NCI-H1417 (cell line): ENCODE results near the gene ZCCHC2.

ENCODE experiments used
- DNase-seq, 3 experiments: peaks; one replicate each; lab custom pipeline; 2025; lab: John Stamatoyannopoulos, UW

The ZCCHC2 gene

DNA sequence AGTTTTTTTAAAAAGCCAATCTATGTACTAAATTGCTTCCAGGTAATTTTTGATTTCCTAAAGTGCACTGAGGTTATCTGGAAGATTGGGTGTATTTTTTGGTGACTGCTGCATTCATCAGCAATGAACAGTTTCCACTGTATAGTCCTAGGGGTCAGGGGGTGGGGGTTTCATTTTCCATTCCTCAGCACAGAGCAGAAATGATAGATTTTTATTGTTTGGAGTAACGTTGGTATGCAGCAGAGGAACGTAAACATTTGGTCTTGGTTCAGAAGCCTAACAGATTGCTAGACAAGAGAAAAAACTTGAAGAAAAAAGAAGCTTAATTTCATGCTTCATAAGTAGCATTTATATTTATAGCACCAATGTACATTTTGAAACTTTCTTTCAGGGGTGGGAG is 54.9 kb downstream of the ZCCHC2 start:
- DNase-seq = no peak

DNA sequence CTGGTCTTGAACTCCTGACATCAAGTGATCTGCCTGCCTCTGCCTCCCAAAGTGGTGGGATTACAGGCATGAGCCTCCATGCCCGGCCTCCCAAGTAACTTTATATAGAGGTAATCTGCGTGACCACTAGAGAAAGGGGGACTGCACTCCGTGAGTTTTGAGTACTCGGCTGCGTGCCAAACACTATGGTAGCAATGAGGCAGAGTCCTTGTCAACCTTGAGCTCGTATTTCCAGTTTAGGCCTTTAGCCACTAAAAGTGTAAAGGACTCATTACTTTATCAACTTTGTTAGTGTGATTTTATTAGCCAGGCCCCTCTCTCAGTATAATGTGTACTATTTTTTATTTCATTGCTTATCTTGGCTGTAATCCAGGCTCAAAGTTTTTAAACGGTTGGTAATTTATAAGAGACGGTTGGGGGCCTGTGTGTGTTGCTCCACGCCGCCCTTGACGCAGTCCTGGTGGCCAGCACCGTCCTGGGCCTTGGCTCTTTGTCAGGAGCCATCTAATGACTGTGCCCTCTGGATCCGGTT is 56.2 kb downstream of the ZCCHC2 start:
- no peak for DNase-seq

DNA sequence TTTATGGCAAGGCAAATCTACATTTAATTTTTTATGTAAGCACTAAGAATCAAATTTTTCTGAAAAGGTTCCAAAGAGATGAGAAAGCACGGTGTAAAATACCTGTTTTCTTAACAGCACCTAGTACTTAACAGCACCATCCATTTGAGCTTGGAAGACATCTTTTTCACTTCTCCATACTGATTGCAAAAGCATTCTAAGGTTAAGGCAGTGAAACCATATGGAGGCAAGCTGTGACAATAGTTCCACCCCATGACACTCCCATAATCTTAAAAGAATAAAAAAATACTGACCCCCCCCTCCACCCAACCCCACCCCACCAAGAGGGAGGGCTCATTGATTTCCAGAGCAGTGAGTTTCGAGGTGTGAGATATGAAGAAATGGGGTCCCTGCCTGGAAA is 60.6 kb downstream of the ZCCHC2 start:
- no peak for DNase-seq

DNA sequence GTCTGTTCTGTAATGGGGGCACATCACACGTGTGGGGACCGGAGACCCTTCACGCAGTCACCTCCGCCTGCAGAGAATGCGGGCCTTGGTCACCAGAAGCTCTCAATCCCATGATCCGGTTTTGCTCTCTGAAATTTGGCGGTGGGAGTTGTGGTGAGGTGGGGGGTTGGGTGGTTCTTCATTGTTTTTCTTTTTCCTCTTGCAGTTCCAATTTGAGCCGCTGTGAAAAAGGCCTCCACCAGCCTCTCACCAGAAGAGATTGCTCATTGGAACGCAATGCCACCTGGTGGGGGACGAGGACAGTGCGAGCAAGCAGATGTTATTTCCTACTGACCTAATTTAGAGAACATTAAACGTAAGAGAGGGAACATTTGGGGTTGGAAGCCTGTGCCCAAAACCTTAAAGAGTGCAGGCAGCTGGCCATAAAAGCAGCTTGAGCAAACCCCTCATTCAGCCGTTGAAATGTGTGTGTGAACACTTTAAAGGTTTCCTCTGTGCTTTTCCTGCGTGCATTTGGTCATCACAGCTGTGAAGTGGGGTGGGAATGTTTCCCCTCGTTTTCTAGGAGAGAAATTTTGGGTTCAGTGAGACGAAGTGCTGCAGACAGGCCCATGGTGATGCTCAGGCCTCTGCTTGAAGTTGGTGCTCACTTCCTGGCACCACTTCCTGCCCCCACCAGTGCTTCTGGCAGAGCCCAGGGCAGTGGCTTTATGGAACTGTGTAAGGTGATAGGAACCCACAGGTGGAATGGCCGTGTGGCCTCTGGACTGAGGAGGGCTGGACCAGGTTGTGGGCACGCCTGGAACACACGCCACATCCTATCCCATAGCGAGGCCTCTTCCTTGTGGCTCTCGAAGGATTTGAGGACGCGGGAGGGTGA is 61.7 kb downstream of the ZCCHC2 start:
- peak; percentile 77 to 96 (median 91) for DNase-seq

DNA sequence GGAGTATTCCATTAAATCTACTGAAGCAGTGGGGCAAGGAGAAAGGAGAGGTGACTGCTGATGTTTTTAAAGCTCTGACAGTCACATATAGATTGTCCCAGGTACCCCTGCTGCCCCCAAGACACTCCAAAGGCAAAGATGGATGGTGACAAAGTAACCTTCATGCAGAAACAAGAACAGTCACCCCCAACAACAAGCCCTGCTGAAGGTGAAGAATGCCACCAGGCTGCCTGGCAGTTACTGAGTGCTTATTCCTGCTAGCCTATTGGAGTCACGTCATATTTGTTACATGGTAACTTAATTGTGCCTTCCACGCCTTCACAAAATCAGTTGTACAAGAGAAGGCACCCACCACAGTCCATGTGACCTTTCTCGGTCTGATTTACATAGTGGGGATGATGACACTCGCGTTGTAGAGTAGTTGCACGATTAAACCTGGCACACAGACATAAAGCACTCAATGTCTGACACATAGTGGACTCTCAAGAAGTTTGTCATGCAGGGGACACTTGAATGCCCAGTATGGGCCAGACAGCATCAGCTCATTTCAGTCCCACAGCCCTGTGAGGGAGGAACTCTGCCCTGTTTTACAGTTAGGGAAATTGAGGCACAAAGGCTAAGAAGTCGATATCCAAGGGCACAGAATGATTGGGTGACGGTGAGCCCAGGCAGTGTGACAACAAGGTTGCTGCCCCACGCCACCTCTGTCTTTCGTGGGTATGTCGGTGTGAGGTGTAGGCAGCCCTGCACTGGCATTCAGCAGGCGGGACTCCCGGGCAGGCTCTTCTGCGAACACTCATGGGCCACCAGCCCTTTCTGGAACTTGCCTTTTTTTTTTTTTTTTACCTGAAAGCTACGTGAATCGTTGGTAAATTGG is 62.7 kb downstream of the ZCCHC2 start:
- no peak for DNase-seq

DNA sequence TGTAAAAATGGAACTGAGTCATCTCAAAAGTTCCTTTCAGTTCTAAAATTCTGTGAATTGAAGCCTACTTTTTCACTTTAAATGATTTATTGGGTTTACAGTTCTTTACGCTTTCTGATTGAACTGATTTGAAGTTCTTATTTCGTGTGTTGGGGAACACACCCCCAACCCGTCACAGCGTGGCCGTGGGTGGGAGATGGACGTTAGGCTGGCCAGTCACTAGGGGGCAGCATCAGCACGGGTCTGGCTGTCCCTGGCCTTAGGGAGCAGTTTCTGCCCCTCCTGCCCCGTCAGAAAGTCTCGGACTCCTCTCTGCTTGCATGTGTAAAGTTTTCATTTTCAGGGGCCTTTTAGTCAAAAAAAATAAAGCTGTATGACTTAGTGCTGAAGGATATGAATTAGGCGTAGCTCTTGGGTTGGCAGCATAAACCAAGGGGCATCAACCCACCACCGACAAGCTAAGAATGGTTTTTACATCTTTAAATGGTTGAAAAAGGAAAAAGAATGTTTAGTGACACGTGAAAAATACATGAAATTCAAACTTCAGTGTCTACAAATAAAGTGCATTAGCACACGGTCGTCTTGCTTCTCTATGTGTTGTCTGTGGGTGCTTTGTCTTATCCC is 63.4 kb downstream of the ZCCHC2 start:
- peak; percentile 37 to 85 (median 63) for DNase-seq

DNA sequence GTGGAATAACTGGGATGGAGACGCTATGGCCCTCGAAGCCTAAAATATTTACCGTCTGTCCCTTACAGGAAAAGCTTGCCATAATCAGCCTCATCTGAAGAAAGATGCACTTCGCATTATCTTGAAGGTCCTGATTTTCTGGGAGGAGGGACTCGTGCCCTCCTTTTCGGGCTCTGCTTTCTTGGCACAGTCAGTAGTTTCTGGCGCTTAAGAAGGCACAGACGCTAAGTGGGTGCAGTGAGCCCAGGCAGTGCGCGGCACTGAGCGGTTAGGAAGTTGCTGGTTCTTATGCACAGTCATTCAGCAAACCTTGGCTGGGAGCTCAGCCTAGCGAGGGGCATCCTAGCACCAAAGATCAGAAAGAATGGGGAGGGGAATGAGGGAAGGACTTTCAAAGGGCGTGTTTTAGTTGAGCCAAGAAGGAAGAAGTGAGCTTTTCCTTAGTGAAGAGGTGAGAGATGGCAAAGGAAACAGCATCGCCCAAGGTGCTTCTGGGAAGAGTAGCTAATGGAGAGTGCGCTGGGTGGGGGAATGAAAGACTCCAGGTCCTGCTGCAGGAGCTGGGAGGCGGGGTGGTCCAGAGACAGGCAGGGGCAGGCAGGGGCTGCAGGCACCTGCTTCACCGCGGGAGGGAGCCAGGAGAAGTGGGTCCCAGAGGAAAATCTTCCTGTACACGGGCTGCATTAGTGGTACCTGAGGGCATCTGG is 64.1 kb downstream of the ZCCHC2 start:
- DNase-seq = peak in 1 of 3 experiments; percentile 52

DNA sequence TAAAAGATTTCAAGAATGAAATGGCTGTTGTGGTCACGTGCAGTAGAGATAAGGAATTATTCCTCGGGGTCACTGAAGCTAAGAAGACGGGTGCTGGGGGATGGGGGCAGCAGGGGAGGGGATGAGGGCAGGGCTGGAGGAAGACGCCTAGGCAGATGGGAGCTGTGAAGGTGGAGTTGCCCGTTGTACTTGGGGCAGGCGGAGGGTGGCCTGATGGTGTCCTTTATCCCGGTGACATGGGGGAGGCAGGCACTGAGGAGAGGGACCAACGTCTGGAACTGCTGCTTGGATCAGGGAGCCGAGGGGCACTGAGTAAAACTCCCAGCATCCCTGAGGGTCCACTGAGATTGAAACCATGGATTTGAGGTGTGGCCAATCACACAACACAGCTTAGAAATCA is 64.9 kb downstream of the ZCCHC2 start:
- no peak for DNase-seq

DNA sequence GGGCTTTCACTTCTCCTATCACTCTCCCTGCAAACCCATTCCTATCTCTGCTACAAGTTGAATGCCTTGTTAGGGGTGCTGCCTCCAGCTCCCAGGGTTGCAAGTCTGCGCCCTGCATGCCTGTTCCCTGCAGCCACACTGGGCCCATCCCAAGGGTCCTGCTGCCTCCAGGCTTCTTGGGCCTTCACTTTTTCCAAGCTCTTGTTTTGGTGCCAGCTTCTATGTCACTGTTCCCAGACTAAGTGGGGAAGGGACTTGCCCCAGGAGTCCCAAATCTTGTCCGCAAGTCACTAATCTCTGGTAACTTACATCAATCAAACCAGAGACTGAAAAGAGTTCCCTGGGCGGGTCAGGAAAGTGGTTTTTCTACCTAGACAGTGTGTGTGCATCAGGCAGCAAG is 65.4 kb downstream of the ZCCHC2 start:
- DNase-seq = no peak

DNA sequence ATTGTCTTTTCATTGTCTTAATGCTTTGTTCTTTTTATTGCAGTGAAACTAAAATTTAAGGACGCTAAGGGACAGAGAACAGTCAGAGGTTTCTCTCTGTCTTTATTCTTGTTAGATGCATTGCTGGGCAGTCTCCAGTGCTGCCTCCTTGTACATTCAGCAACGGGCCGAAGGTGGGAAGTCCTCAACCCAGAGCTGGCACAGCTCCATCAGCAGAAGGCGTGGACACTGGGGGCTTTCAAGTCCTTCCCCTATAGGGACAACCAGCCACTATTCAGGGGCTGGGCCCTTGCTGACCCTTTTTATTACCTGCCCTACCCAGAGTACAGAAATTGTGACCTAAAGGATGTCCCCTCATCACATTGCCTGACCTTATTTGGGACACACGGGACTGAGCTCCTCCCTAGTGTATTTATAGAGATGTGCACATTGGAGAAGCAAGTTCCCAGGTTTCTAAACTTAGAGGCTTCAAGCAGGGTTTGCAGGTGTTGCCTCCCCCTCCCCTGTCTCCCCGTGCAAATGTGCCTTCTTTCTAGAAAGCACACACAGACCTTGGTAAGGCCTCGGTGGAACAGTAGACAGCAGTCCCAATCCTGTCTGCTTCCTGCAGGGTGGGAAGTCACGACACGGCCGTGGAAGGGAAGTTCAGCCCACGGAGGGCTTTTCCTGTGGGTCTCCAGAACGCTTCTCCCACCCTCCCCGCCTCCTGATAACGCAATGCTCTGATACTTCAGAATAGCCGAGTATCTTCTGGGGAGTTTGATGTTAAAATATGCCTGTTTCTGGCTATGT is 68.2 kb downstream of the ZCCHC2 start:
- no peak for DNase-seq

DNA sequence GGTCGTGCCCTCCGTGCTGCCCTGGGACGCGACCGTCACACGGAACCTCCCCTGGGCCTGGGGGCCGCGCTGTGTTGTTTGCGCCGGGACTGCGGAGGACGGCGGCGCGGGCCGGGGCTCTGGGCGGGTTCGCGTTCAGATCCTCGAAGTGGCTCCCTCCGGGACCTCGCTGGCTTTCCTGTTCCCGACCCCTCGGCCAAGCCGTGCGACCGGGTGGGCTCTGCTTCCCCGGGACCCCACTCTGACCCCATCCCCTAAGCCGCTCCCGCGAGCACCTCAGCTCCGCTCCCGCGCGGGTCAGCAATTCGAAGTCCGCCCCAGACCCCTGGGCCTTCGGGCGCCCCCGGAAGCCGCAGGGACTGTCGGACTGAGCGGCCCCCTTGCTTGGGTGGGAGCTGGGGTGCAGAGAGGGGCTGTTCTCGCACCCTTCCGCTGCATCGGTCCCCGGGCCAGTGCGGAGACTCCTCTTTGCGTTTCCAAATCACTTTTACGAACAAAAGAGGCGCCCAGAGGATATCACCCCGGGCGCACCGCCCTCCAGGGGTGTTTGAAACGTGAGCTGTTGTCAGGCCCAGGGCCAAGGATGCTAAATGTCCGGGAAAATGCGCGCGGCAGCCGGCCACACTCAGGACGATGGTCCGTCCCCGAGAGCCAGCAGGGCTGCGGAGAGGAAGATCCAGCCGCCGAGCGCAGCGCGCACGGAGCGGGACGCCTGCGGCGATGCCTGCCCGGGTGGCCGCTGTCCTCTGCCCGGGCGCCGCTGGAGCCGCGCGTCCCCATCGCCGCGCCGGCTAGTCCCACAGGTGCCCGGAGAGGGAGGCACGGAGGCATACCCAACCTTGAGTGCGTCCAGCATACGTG is 73.5 kb downstream of the ZCCHC2 start:
- DNase-seq = peak in 2 of 3 experiments; percentile 36 to 43

DNA sequence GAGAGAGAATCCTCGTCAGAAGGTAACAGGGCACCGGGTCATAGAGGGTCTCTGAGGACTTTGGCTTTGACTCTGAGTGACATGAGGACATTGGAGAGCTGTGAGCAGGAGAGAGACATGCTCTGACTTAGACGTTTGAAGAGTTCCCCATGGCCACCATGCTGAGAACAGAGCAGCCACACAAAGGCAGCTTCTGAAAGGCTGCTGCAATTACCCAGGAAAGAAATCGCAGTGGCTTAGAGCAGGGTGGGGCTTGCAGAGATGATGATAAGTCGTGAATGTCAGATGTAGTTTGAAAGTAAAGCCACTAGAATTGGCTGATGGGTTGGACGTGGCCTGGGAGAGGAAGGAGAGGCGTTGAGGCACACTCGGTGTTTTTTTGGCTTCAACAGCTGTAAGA is 79.0 kb downstream of the ZCCHC2 start:
- DNase-seq = no peak

DNA sequence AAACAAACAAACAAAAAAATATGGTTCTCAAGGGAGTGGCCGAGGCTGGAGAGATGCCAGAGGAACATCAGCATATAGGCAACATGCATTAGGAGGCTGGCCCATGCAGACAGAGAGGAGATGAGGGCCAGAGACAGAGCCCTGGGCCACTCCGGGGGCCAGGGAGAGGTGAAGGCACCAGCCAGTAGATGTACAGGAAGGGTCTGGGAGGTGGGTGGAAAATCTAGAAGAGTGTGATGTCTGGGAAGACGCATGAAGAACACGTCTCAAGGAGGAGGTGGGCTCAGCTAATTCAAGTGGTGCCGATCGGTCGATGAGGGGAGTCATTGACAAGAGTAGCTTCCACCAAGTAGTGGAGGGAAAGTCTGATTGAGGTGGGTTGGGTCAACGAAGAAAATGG is 79.9 kb downstream of the ZCCHC2 start:
- DNase-seq = no peak

DNA sequence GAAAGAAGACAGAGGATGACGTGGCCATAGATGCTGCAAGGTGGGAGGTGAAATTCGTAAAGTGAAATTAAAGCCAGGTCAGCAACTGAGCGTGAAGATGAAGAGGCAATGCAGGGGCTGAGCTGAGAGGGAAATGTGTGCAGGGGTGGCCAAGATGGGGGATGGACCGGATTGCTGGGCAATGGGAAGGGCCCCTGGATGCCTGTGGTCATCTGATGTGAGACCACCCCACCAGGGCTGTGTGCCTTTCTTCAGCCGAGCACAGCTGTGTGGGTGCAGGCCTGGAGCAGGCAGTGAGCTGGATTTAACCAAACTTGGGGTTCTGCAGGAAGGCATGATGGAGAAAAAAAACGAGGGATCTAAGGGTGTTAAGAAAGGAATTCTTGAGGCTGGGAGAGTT is 80.4 kb downstream of the ZCCHC2 start:
- DNase-seq = no peak

DNA sequence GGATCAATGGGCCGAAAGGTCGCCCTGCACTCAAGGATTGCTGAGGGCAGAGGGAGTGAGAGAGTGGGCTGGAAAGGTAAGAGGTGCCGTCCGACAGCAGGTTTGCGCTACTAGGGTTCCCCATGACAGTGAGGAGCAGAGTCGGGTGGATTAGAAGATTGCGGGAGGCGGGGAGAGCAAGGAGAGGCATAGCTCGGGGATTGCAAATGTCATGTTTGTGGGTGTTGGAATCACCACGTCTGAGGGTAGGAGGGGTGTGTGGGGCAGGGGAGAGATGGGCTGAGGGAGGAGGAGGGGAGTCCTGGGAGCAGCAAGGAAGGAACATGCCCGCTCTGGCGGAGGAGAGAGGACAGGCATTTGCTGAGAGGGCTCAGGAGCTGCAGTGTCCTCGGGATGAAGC is 81.2 kb downstream of the ZCCHC2 start:
- DNase-seq = no peak

DNA sequence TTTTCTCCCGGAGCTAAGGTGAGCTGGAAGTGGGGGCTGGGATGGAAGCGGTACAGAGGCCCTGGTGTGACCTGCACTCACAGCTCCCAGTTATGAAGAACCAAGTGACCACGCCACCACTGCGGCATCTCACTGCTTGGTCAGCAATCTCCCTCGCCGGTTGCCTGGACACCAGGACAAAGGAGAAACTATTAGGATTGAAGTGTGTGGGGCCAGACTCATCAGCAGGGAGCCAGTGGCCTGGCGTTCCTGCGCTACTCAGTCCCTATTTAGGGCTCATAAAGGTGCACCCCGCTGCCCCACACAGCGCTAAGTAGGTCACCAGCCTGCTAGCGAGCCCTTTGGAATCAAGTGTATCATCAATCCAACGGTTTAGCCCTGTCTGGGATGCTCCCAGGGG is 82.9 kb downstream of the ZCCHC2 start:
- peak in 1 of 3 experiments; percentile 47 for DNase-seq

DNA sequence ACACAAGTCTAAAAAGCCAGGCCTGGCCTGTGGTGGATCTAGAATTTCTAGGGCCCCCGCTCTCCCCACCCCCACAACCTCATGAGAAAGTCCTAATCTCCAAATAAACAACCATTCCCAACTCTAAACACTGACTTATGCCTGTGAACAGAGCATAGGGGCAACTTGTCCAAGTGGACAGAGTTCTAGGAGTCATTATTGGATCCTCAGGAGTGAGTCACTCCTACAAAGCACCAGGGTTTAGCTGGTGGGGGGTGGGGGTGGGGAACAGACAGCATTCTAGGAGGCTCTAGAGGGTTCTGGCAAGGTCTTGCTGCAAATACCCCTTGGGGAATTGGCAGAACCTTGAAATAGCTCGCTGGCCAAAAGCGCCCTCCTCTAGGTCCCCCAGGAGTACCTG is 83.3 kb downstream of the ZCCHC2 start:
- DNase-seq = no peak

DNA sequence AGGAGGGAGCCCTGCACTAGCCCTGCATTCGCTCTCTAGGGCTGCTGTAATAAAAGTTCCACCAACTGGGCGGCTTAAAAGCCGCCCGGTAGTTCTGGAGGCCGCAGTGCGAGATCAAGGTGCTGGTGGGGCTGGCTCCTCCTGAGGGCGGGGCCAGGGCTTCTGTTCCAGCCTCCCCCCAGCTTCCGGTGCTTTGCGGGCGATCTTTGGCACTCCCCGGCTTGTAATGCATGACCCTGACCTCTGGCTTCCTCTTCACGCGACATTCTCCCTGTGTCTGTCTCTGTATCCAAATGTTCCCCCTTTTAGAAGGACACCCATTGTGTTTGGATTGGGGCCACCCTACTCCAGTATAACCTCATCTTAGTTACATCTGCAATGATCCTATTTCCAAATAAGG is 84.5 kb downstream of the ZCCHC2 start:
- DNase-seq = no peak

DNA sequence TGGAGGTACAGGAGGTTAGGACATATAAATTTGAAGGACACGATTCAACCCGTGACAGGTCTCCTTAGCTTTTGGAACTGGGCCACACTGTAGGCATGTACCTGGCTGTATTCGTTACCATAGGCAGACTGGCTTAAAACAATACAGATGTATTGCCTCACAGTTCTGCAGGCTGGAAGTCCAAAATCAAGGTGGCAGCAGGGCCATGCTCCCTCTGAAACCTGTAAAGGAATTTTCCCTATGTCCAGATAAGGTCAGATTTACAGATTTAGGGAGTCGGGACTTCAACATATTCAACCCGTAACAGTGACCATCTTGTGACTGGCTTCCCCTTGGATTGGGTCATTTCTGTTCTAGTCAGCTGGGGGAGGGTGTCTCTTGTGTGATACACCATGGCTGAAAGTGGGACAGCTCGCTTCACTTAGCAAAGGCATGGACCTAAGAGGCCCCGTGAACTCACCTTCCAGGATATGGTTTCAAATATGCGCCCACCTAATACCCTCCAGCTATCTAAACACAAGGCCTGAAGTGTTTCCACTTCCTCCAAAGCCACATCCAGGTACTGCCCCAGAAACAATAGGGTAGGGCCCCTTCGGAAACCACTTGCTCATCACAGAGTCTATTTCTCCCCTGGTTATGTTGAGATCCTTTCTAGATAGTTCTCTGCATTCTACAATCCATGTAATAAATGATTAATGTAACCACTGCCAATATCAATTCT is 85.0 kb downstream of the ZCCHC2 start:
- DNase-seq = no peak
